Measurements from ENCODE around the gene CRACR2A. TPM values are rescaled to one million over a fixed set of nuclear protein-coding genes. Genes with fewer than 3 reads are reported as not detected.

Gene CRACR2A
- polyA plus RNA-seq, 1 experiment = 1.4 TPM

GRCh38 chr12:3613641-3614395 lies 139.1 kb downstream of the CRACR2A start:
- DNase-seq (ENCODE audit: low read depth) = no peak
- ChIA-PET CTCF (no interaction called here), POLR2A (no interaction called here)
- no peaks in the 10 kb centered on the region for H3K36me3 ChIP-seq (ENCODE audit: control insufficient read depth, insufficient read depth, low read length)
- H3K27me3 ChIP-seq (ENCODE audit: control insufficient read depth, insufficient read depth, low read length) = no peaks in the 10 kb centered on the region; the same call in 1 of the 2 replicates
- H3K4me3 ChIP-seq (ENCODE audit: low read depth, low read length) = no peak overlapping the region
- TF ChIP-seq, protein P1, sequence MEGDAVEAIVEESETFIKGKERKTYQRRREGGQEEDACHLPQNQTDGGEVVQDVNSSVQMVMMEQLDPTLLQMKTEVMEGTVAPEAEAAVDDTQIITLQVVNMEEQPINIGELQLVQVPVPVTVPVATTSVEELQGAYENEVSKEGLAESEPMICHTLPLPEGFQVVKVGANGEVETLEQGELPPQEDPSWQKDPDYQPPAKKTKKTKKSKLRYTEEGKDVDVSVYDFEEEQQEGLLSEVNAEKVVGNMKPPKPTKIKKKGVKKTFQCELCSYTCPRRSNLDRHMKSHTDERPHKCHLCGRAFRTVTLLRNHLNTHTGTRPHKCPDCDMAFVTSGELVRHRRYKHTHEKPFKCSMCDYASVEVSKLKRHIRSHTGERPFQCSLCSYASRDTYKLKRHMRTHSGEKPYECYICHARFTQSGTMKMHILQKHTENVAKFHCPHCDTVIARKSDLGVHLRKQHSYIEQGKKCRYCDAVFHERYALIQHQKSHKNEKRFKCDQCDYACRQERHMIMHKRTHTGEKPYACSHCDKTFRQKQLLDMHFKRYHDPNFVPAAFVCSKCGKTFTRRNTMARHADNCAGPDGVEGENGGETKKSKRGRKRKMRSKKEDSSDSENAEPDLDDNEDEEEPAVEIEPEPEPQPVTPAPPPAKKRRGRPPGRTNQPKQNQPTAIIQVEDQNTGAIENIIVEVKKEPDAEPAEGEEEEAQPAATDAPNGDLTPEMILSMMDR (IDR thresholded peaks at IDR 0.05; ENCODE audit: insufficient read depth, low read depth, low read length) = no peak

DNA sequence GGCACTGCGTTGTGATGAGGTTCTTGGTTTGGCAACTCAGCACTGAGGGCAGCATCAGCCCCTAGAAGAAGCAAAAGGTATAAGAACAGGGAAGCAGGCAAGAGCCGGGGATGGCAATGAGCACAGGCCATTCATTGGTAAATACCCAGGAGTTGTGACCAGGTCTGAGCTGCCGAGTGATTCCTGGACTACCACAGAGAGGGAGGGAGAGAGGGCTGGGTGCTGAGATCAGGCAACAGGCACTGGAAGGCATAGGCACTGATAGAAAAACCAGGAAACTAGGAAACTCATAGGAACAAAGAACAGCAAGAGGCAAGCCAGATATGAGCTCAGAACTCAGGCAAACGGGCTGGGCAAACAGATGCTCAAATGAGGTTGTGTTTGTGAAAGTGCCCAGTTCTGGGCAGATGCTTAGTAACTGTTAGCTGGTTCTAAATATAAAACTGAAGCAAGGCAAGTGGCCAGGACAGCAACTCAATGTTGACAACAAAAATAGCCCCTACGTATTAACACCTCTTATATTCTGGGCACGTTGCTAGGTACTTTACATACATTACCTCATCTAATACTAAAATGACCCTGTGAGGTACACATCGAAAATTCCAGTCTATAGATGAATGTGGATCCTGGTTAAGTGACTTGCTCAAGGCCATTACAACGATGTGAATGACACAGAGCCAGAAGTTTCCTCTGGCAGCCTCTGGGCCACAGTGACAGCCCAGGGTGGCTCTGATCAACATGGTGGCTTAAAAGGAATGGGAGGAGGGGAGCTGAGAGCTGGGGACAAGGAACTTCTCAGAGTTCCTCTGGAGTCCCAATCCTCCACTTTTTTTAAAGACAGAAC lies 140.8 kb downstream of the CRACR2A start:
- H3K4me3 ChIP-seq (ENCODE audit: low read depth, low read length) = no peak overlapping the region
- CTCF ChIA-PET = interaction anchor here (0.6 to 1.1 kb wide), 3 partner anchors 137 to 428 kb away, joined by 3 read pairs; no protein-coding TSS in a partner anchor
- H3K36me3 ChIP-seq (ENCODE audit: control insufficient read depth, insufficient read depth, low read length) = no peaks in the 10 kb centered on the region
- POLR2A ChIA-PET = no interaction called here
- DNase-seq (ENCODE audit: low read depth) = no peak
- TF ChIP-seq, protein P1 (IDR thresholded peaks at IDR 0.05; ENCODE audit: insufficient read depth, low read depth, low read length) = no peak
- peaks cover 4% of the 10 kb centered on the region for H3K27me3 ChIP-seq (ENCODE audit: control insufficient read depth, insufficient read depth, low read length)

- ChIA-PET POLR2A (no interaction called here), CTCF (interaction anchor here (1.2 kb wide), 1 partner anchor 14 kb away, joined by 4 read pairs; no protein-coding TSS in a partner anchor)
- TF ChIP-seq, protein P1 (IDR thresholded peaks at IDR 0.05; ENCODE audit: insufficient read depth, low read depth, low read length) = no peak
- Histone ChIP-seq H3K27me3 (ENCODE audit: control insufficient read depth, insufficient read depth, low read length) (peaks cover 9% of the 10 kb centered on the region), H3K4me3 (ENCODE audit: low read depth, low read length) (no peak overlapping the region), H3K36me3 (ENCODE audit: control insufficient read depth, insufficient read depth, low read length) (no peaks in the 10 kb centered on the region)
- no peak for DNase-seq (ENCODE audit: low read depth)
These were observed 145.1 kb downstream of the CRACR2A start for GRCh38 chr12:3607821-3608220.

DNA sequence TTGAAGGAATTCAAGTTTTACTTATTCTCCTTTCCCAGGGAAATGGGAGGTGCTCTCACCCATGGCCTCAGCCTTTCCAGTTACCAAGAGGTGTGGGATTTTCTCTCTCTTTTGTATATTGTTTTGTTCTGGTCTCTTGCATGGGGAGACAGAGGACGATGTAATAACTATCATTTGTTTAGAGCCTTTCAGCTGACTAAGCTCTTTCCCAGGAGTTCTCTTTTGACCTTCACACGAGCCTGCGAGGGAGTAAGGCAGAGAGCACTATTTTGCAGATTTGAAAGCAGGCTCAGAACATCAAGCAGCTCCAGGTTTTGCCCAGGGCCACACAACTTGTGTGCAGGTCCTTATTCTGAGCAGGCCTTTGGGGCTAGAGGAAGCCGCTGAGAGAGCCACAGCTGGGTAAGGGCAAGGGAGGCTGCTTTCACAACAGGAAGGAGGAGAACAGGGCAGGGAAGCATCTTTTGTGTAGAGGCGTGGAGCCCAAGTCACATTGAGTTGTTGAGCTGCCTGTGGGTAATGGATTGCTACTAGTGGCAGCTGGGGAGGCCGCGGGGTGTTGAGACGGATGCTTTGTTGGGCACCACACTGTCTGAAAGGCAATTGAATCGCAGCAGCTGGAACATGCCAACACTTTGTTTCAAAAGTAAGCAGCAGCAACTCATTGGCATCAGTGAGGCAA lies 145.7 kb downstream of the CRACR2A start:
- TF ChIP-seq, protein P1 (IDR thresholded peaks at IDR 0.05; ENCODE audit: insufficient read depth, low read depth, low read length) = no peak
- no peak for DNase-seq (ENCODE audit: low read depth)
- H3K36me3 ChIP-seq (ENCODE audit: control insufficient read depth, insufficient read depth, low read length) = no peaks in the 10 kb centered on the region
- ChIA-PET CTCF (interaction anchor here (1.2 kb wide), 1 partner anchor 14 kb away, joined by 4 read pairs; no protein-coding TSS in a partner anchor), POLR2A (no interaction called here)
- H3K4me3 ChIP-seq (ENCODE audit: low read depth, low read length) = no peak overlapping the region
- peaks cover 9% of the 10 kb centered on the region for H3K27me3 ChIP-seq (ENCODE audit: control insufficient read depth, insufficient read depth, low read length)

Measured in BJ (cell line).